HG02970 (cell line): ENCODE data around the gene ADCY2.
A peak's percentile ranks its signal among the peaks of the same experiment; 100 is the strongest.

Source experiments
- ATAC-seq: cut with Tn5 transposase; IDR thresholded peaks from one replicate; pipeline ENCODE4 v1.9.1; 2021; ENCODE audit warnings: mild to moderate bottlenecking, moderate library complexity, moderate number of reproducible peaks; ENCODE audit not compliant: unreplicated experiment, low FRiP score

The ADCY2 gene

GRCh38 chr5:7811715-7812114 is 415.8 kb downstream of the ADCY2 start:
- no peak for ATAC-seq

- ATAC-seq: no peak
These were observed 417.1 kb downstream of the ADCY2 start for GRCh38 chr5:7813007-7813406.

- no peak for ATAC-seq
These were observed 417.6 kb downstream of the ADCY2 start for GRCh38 chr5:7813576-7813975.

GRCh38 chr5:7814816-7815215 is 418.9 kb downstream of the ADCY2 start:
- ATAC-seq: no peak

- peak; percentile 85 for ATAC-seq
These were observed 420.1 kb downstream of the ADCY2 start for GRCh38 chr5:7815892-7816534.

GRCh38 chr5:7816535-7816901 is 420.6 kb downstream of the ADCY2 start:
- ATAC-seq: peak; percentile 14

GRCh38 chr5:7822449-7822848 is 426.5 kb downstream of the ADCY2 start:
- ATAC-seq: no peak

GRCh38 chr5:7823594-7823993 is 427.7 kb downstream of the ADCY2 start:
- ATAC-seq: no peak

- ATAC-seq: no peak
These were observed 429.1 kb downstream of the ADCY2 start for GRCh38 chr5:7824995-7825394.

GRCh38 chr5:7825630-7826029 is 429.7 kb downstream of the ADCY2 start:
- ATAC-seq: no peak

- ATAC-seq: no peak
These were observed 431.7 kb downstream of the ADCY2 start for GRCh38 chr5:7827610-7828009.

GRCh38 chr5:7828269-7828668 is 432.3 kb downstream of the ADCY2 start:
- ATAC-seq: no peak

- no peak for ATAC-seq
These were observed 439.0 kb downstream of the ADCY2 start for GRCh38 chr5:7834982-7835381.

GRCh38 chr5:7837403-7837802 is 441.5 kb downstream of the ADCY2 start:
- ATAC-seq: no peak

- ATAC-seq: no peak
These were observed 446.6 kb downstream of the ADCY2 start for GRCh38 chr5:7842531-7842930.

GRCh38 chr5:7844901-7845300 is 449.0 kb downstream of the ADCY2 start:
- no peak for ATAC-seq

GRCh38 chr5:7845557-7845956 is 449.6 kb downstream of the ADCY2 start:
- ATAC-seq: no peak

GRCh38 chr5:7846327-7846726 is 450.4 kb downstream of the ADCY2 start:
- ATAC-seq: no peak

GRCh38 chr5:7848296-7848695 is 452.4 kb downstream of the ADCY2 start:
- no peak for ATAC-seq

- ATAC-seq: no peak
These were observed 453.9 kb downstream of the ADCY2 start for GRCh38 chr5:7849681-7850394.

- no peak for ATAC-seq
These were observed 454.7 kb downstream of the ADCY2 start, which contains the start of gene CFAP90 for GRCh38 chr5:7850395-7851239. CFAP90 (minus strand) TSS chr5:7851133; CDS start chr5:7851021, 112 bp downstream.
